ENCODE results near the gene TADA2B.

DNA sequence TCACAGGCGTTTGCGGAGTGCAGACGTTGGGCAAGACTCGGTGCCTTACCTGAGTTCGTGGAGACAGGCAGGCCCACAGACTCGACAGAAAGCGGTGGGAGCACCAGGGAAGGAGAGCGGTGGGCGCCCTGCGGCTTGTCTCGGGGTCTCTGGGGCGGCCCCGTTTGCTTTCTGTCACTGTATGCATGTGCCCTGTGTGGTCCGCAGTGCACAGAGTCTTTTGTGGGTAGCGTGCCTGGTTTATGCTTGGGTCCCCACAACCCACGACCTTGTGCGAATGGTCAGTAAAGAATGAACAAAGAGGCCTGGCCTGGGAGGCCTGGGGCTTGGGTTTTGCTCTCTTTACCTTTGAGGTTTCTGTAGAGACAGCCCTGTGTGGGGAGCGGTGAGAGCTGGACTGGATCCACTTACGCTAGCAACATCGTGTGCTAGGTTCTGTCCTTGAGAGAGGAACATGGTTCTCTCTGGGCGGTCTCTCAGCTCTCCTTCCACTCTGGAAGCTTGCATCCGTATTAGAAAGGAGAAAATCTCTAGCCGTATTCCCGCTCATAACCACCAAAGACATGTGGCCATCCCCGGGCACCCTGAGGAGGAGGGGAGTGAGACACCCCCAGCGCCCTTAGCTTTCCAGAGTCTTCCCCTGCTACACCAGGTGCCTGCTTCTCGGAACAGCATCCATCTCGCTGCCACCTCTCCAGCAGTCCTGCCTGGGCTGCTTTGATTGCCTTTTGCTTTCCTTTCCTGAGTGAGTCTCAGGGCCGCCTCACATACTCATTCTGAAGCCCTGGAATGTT lies 1.2 kb downstream of the TADA2B start:
- no peak for TF ChIP-seq CTCF (IDR thresholded peaks at IDR 0.05; ENCODE audit: poor library complexity)
- no peak for TF ChIP-seq EZH2phosphoT487 (IDR thresholded peaks at IDR 0.05; ENCODE audit: low read depth, severe bottlenecking, unreplicated experiment)

All from hepatocyte (in vitro differentiated cells).